Smooth muscle cell (in vitro differentiated cells): ENCODE results near the gene IDI2. TPM values are rescaled to one million over a fixed set of nuclear protein-coding genes. Genes with fewer than 3 reads are reported as not detected.
"Not testable (repeated sequence)": the region's sequence is repeated elsewhere in the genome, so short reads cannot be mapped to it uniquely, and the experiment has no call there.

Experiments used
- DNase-seq: peaks from one replicate; lab custom pipeline; 2025; ENCODE audit not compliant: unreplicated experiment; lab: John Stamatoyannopoulos, UW
- H2AFZ ChIP-seq: fragments of 200-600 bp; sonication (generic); 2 replicates; pipeline ENCODE4 v1.6.0; 2016; ENCODE audit warnings: antibody characterized with exemption, low read depth, mild to moderate bottlenecking
- H3F3A ChIP-seq: fragments of 200-600 bp; sonication (generic); 2 replicates; pipeline ENCODE4 v1.6.0; 2017; ENCODE audit warnings: antibody characterized with exemption, low read depth
- H3K27ac ChIP-seq: fragments of 200-600 bp; sonication (generic); 2 replicates; pipeline ENCODE4 v1.5.1; 2016; ENCODE audit warnings: low read depth, mild to moderate bottlenecking
- H3K27me3 ChIP-seq: fragments of 200-600 bp; sonication (generic); 2 replicates; pipeline ENCODE4 v1.6.1; 2016; ENCODE audit warnings: low read depth, mild to moderate bottlenecking
- H3K36me3 ChIP-seq: fragments of 200-600 bp; sonication (generic); 2 replicates; pipeline ENCODE4 v1.5.1; 2016; ENCODE audit warnings: low read depth
- H3K4me1 ChIP-seq: fragments of 200-600 bp; sonication (generic); 2 replicates; pipeline ENCODE4 v1.5.1; 2016; ENCODE audit warnings: low read depth
- H3K4me2 ChIP-seq: fragments of 200-600 bp; sonication (generic); 2 replicates; pipeline ENCODE4 v1.6.0; 2016; ENCODE audit warnings: mild to moderate bottlenecking
- H3K4me3 ChIP-seq: fragments of 200-600 bp; sonication (generic); 2 replicates; pipeline ENCODE4 v1.5.1; 2016; ENCODE audit warnings: mild to moderate bottlenecking
- H3K79me2 ChIP-seq: fragments of 200-600 bp; sonication (generic); 2 replicates; pipeline ENCODE4 v1.6.0; 2016; ENCODE audit warnings: low read depth, mild to moderate bottlenecking
- H3K9ac ChIP-seq: fragments of 200-600 bp; sonication (generic); 2 replicates; pipeline ENCODE4 v1.6.0; 2016; ENCODE audit warnings: low read depth
- H3K9me3 ChIP-seq: fragments of 200-600 bp; sonication (generic); replicated peaks from 2 replicates; pipeline ENCODE4 v1.5.1; 2016; ENCODE audit warnings: low read depth
- H4K20me1 ChIP-seq: fragments of 200-600 bp; sonication (generic); 2 replicates; pipeline ENCODE4 v1.6.0; 2016; ENCODE audit warnings: low read depth
- CTCF ChIP-seq: fragments of 200-600 bp; sonication (generic); IDR thresholded peaks from 2 replicates; pipeline ENCODE4 v1.5.1; 2017; ENCODE audit warnings: borderline replicate concordance, mild to moderate bottlenecking, antibody characterized with exemption; ENCODE audit not compliant: insufficient read depth, poor library complexity, severe bottlenecking
- WGBS: methylation state at CpG from one replicate; pipeline ENCODE4 v1.1.7; 2016; ENCODE audit warnings: low lambda C conversion rate; 5-methylcytosine and 5-hydroxymethylcytosine counted together
- polyA plus RNA-seq: library from polyadenylated mRNA; unstranded; fragments of >200 nt; fragmentation: Nextera tagmentation; extraction: Ambion mirVana; gene quantifications from 2 replicates; pipeline ENCODE4 v1.2.1, GENCODE V29; 2016
- total RNA-seq: library from RNA; depleted of rRNA; stranded (reverse); fragments of >200 nt; gene quantifications from 2 replicates; pipeline ENCODE4 v1.2.3, GENCODE V29; 2014

The IDI2 gene
- total and polyA plus RNA-seq, 2 experiments from 2014 or later, result not detected

GRCh38 chr10:1010703-1011102 is 15.0 kb downstream of the IDI2 start:
- H3K9me3 ChIP-seq, result no peaks in the 10 kb centered on the region

GRCh38 chr10:1009947-1010346 is 15.7 kb downstream of the IDI2 start:
- WGBS, result 77% methylated on average over 7 of the region's 8 CpGs
- peaks cover 40% of the 10 kb centered on the region for H3K36me3 ChIP-seq
- not testable (repeated sequence) for H3F3A ChIP-seq, H3K9ac ChIP-seq, H3K27me3 ChIP-seq, H2AFZ ChIP-seq, H3K9me3 ChIP-seq, H3K4me2 ChIP-seq, H3K79me2 ChIP-seq, DNase-seq, H3K4me1 ChIP-seq, H3K27ac ChIP-seq, H3K4me3 ChIP-seq
- H4K20me1 ChIP-seq, result peaks cover 18% of the 10 kb centered on the region

More at GRCh38 chr10:1010703-1011102, 15.0 kb downstream of the IDI2 start:
- Histone ChIP-seq H3K9ac (no peak overlapping the region), H3K79me2 (peaks cover 5% of the 10 kb centered on the region), H3K4me3 (no peak overlapping the region), H3K4me1 (no peaks in the 10 kb centered on the region), H3K36me3 (peaks cover 40% of the 10 kb centered on the region), H3K27me3 (no peaks in the 10 kb centered on the region), H2AFZ (no peak overlapping the region), H4K20me1 (peaks cover 15% of the 10 kb centered on the region), H3K27ac (no peak overlapping the region), H3K4me2 (no peak overlapping the region), H3F3A (no peaks in the 10 kb centered on the region)
- no peak for DNase-seq
- 100% methylated on average over 6 of the region's 7 CpGs for WGBS
- no peak for TF ChIP-seq CTCF

- Histone ChIP-seq H3K36me3 (peaks cover 39% of the 10 kb centered on the region), H3K4me2 (no peak overlapping the region), H4K20me1 (peaks cover 19% of the 10 kb centered on the region), H3K79me2 (peaks cover 7% of the 10 kb centered on the region), H3K9me3 (no peaks in the 10 kb centered on the region), H2AFZ (no peak overlapping the region), H3K9ac (no peak overlapping the region), H3F3A (no peaks in the 10 kb centered on the region), H3K4me1 (no peaks in the 10 kb centered on the region), H3K4me3 (no peak overlapping the region), H3K27me3 (no peaks in the 10 kb centered on the region), H3K27ac (no peak overlapping the region)
- TF ChIP-seq CTCF, result no peak
- DNase-seq, result no peak
- 72% methylated on average over 9 of the region's 9 CpGs for WGBS
Measured at GRCh38 chr10:1009071-1009494, 16.6 kb downstream of the IDI2 start.

- peaks cover 49% of the 10 kb centered on the region for H3K36me3 ChIP-seq
- no peak overlapping the region for H3K4me2 ChIP-seq
- no peaks in the 10 kb centered on the region for H3F3A ChIP-seq
- no peak for TF ChIP-seq CTCF
- H4K20me1 ChIP-seq, result peaks cover 34% of the 10 kb centered on the region
- no peak overlapping the region for H3K4me3 ChIP-seq
- peaks cover 17% of the 10 kb centered on the region for H3K79me2 ChIP-seq
- WGBS, result 89% methylated on average over 10 of the region's 10 CpGs
- H3K4me1 ChIP-seq, result no peaks in the 10 kb centered on the region
- DNase-seq, result no peak
- H3K9ac ChIP-seq, result no peak overlapping the region
- no peak overlapping the region for H3K27ac ChIP-seq
- H3K9me3 ChIP-seq, result no peaks in the 10 kb centered on the region
- H2AFZ ChIP-seq, result no peak overlapping the region
- no peaks in the 10 kb centered on the region for H3K27me3 ChIP-seq
Measured at GRCh38 chr10:1007583-1007982, 18.1 kb downstream of the IDI2 start.
